Chondrocyte (in vitro differentiated cells): Measurements from ENCODE around the gene NAP1L1. TPM values are rescaled to one million over a fixed set of nuclear protein-coding genes. Genes with fewer than 3 reads are reported as not detected.

Source experiments
- DNase-seq: peaks from one replicate; pipeline ENCODE4 v3.0.0; 2021; ENCODE audit warnings: mixed read lengths, low spot score
- H3K27ac Mint-ChIP-seq: one replicate; pipeline ENCODE4 v1.8.0; 2021; ENCODE audit warnings: mild to moderate bottlenecking, moderate library complexity, mixed read lengths; ENCODE audit not compliant: unreplicated experiment
- H3K27me3 Mint-ChIP-seq: 2 replicates; pipeline ENCODE4 v1.8.0; 2021; ENCODE audit warnings: low read depth, mixed read lengths
- H3K36me3 Mint-ChIP-seq: 2 replicates; pipeline ENCODE4 v1.8.0; 2021; ENCODE audit warnings: low read depth, mixed read lengths
- H3K4me1 Mint-ChIP-seq: 2 replicates; pipeline ENCODE4 v1.8.0; 2021; ENCODE audit warnings: low read depth, mild to moderate bottlenecking, mixed read lengths
- H3K4me3 Mint-ChIP-seq: one replicate; pipeline ENCODE4 v1.8.0; 2021; ENCODE audit warnings: mild to moderate bottlenecking, moderate library complexity, mixed read lengths; ENCODE audit not compliant: unreplicated experiment
- H3K9me3 Mint-ChIP-seq: 2 replicates; pipeline ENCODE4 v1.8.0; 2021; ENCODE audit warnings: low read depth, mixed read lengths
- CTCF ChIP-seq: fragments of 200-600 bp; sonication (generic); IDR thresholded peaks from 2 replicates; pipeline ENCODE4 v1.5.0; 2021; ENCODE audit warnings: antibody characterized with exemption, mild to moderate bottlenecking, moderate library complexity
- total RNA-seq: library from RNA; stranded (reverse); gene quantifications from 3 replicates; pipeline ENCODE4 v1.2.1, GENCODE V29; 2021

Gene NAP1L1
- total RNA-seq, 1 donor from 2014 or later, result 386 TPM

DNA sequence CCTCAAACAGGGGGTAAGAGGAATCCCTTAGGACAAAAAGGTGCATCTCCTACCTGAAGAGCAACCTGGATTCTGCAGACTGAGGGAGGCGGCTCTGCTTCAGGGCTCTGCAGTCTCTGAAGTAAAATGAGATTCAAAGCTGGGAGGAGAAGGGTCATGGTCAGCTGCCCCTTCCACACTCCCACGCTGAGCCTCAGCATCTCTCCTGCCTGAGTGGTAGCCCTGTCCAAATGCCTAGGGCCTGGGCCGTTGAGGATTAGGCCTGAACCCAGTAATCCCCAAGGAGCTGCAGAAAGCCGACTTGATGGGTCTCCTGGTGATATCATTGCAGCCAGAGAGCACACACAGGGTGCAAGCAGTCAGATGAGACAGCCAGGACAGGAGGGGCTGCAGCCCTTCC, 71.8 kb downstream of the NAP1L1 start:
- no peak overlapping the region for H3K4me3 Mint-ChIP-seq
- H3K27ac Mint-ChIP-seq, result no peak overlapping the region
- H3K27me3 Mint-ChIP-seq, result peaks cover 2% of the 10 kb centered on the region
- no peaks in the 10 kb centered on the region for H3K36me3 Mint-ChIP-seq
- no peaks in the 10 kb centered on the region for H3K9me3 Mint-ChIP-seq
- no peak for DNase-seq
- TF ChIP-seq CTCF, result no peak
- H3K4me1 Mint-ChIP-seq, result peaks cover 18% of the 10 kb centered on the region

DNA sequence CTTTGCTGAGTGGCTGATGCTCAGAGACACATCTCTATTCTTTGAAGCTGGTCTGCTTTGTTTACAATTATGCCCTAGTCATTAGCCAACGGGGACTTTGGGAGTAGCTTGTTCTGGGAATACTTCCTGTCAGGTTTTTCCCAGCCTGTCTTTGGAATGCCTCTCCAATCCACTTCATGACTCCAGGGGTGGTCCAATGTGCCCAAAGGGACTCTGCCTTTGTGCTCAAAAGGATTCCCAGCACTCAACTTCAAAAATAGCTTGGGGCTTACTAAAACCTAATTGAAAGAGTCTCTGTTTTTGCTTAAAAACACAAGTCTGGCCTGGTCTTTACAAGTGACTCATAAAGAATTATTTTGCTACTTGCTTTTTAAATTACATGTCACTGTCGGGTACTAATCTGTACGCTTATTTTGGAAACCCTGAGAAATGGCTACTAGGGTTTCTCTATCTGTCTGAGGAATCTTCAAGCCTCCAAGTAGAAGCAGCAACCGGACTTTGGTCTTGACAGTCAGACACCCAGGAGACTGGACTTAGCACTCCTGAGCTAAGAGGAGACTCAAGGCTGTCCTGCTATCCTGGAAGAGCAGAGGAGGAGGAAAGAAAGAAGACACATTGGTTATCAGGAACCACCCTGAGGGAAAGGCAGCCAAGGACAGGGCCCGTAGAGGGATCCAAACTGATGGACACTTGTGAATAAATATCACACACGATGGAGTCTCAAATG, 73.6 kb downstream of the NAP1L1 start:
- H3K36me3 Mint-ChIP-seq, result no peaks in the 10 kb centered on the region
- H3K27me3 Mint-ChIP-seq, result peaks cover 4% of the 10 kb centered on the region
- DNase-seq, result no peak
- peak overlapping the region; percentile 81 for H3K27ac Mint-ChIP-seq
- H3K4me1 Mint-ChIP-seq, result peaks cover 18% of the 10 kb centered on the region
- no peak for TF ChIP-seq CTCF
- H3K4me3 Mint-ChIP-seq, result no peak overlapping the region
- no peaks in the 10 kb centered on the region for H3K9me3 Mint-ChIP-seq

DNA sequence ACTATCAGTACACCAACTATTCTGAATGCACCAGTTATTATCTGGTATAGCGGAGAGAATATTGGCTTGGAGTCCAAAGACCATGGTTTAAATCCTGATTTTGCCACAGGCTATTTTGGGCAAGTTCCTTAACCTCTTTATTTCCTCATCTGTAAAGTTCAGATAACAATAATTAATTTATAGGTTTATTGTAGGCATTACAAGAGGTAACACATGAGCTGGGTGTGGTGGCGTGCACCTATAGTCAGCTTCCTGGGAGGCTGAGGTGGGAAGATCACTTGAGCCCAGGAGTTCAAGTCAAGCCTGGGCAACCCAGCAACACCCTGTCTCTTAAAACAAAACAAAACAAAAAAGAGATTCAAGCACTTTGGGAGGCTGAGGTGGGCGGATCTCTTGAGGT, 76.1 kb downstream of the NAP1L1 start:
- no peak for DNase-seq
- no peak for TF ChIP-seq CTCF
- peaks cover 2% of the 10 kb centered on the region for H3K9me3 Mint-ChIP-seq
- H3K27me3 Mint-ChIP-seq, result peaks cover 4% of the 10 kb centered on the region
- H3K4me1 Mint-ChIP-seq, result peaks cover 18% of the 10 kb centered on the region
- no peak overlapping the region for H3K27ac Mint-ChIP-seq
- no peaks in the 10 kb centered on the region for H3K36me3 Mint-ChIP-seq
- H3K4me3 Mint-ChIP-seq, result no peak overlapping the region

- no peak for TF ChIP-seq CTCF
- no peak for DNase-seq
- Mint-ChIP-seq H3K4me3 (no peak overlapping the region), H3K9me3 (peaks cover 2% of the 10 kb centered on the region), H3K36me3 (no peaks in the 10 kb centered on the region), H3K27ac (no peak overlapping the region), H3K4me1 (peaks cover 18% of the 10 kb centered on the region), H3K27me3 (peaks cover 4% of the 10 kb centered on the region)
Observed at GRCh38 chr12:76007640-76008039, 76.8 kb downstream of the NAP1L1 start.

GRCh38 chr12:76006028-76006925, 78.2 kb downstream of the NAP1L1 start:
- Mint-ChIP-seq H3K9me3 (peaks cover 2% of the 10 kb centered on the region), H3K4me1 (peaks cover 11% of the 10 kb centered on the region), H3K27ac (no peak overlapping the region), H3K4me3 (no peak overlapping the region), H3K36me3 (no peaks in the 10 kb centered on the region), H3K27me3 (peaks cover 2% of the 10 kb centered on the region)
- no peak for DNase-seq
- TF ChIP-seq CTCF, result no peak
